Neuron (in vitro differentiated cells): ENCODE results near the gene LRRC8D.

Experiments used
- H2AFZ ChIP-seq: one replicate; pipeline ENCODE4 v1.6.1; 2013; ENCODE audit warnings: low read depth, mild to moderate bottlenecking, inconsistent platforms, low read length, moderate library complexity
- H3K27me3 ChIP-seq: one replicate; pipeline ENCODE4 v1.6.1; 2013; ENCODE audit warnings: low read length; ENCODE audit not compliant: insufficient read depth
- H3K36me3 ChIP-seq: one replicate; pipeline ENCODE4 v1.6.1; 2013; ENCODE audit warnings: low read length; ENCODE audit not compliant: insufficient read depth
- H3K4me1 ChIP-seq: one replicate; pipeline ENCODE4 v1.6.1; 2013; ENCODE audit warnings: low read length; ENCODE audit not compliant: insufficient read depth
- H3K4me3 ChIP-seq: 2 replicates; pipeline ENCODE4 v1.5.1; 2013; ENCODE audit warnings: mild to moderate bottlenecking, low read length, moderate library complexity
- H3K9me3 ChIP-seq: one replicate; pipeline ENCODE4 v1.6.1; 2013; ENCODE audit warnings: low read length

The LRRC8D gene

DNA sequence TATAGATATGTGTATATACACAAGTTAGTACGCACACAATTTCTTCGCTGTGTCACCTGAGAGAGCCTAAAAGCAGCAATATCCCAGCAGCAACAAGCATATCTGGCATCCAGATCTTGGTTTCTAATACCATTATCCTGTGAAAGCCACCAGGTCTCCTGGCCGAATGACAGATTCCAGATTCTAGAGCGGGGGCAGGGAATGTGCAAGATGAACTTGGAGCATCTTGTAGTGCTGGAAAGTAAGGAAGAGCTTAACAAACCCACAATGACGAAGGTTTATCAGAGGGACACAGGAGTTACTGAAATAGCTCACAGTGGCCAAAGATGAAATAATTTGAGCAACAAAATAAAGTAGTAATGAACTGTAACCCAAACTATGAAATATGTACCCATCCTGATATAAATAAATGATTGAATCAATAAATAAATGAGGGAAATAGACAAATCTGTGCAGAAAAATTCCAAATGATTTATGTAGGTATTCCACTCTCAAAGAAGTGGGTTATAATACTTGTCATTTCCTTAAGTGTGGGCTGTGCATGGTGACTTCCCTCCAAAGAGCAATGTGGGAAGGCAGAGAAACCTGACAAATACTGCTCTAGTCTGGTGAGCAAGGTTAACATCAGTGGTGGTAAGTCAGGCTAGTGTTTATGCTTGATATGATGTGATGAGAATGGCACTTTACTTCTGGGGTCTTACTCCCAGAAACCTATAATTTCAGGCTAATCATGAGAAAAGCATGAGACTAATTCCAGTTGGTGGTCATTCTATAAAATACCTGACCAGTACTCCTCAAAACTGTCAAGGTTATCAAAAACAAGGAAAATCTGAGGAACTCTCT, 67.9 kb downstream of the LRRC8D start:
- Histone ChIP-seq H3K4me1 (no peaks in the 10 kb centered on the region), H2AFZ (no peak overlapping the region), H3K9me3 (no peaks in the 10 kb centered on the region), H3K36me3 (peaks cover 28% of the 10 kb centered on the region), H3K4me3 (no peak overlapping the region), H3K27me3 (no peaks in the 10 kb centered on the region)

DNA sequence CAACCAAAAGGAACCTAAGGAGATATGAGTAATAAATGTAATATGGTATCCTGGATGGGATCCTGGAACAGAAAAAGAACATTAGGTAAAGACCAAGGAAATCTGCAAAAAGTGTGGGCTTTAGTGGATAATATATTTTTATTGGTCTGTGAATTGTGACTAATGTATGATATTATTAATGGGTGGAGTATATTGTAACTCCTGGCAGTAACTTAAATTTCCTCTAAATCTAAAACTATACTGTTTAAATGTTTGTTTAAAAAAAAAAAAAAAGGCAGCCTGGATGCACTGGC, 68.4 kb downstream of the LRRC8D start:
- Histone ChIP-seq H3K4me3 (no peak overlapping the region), H3K36me3 (peaks cover 28% of the 10 kb centered on the region), H3K9me3 (no peaks in the 10 kb centered on the region), H3K4me1 (no peaks in the 10 kb centered on the region), H2AFZ (no peak overlapping the region), H3K27me3 (no peaks in the 10 kb centered on the region)

DNA sequence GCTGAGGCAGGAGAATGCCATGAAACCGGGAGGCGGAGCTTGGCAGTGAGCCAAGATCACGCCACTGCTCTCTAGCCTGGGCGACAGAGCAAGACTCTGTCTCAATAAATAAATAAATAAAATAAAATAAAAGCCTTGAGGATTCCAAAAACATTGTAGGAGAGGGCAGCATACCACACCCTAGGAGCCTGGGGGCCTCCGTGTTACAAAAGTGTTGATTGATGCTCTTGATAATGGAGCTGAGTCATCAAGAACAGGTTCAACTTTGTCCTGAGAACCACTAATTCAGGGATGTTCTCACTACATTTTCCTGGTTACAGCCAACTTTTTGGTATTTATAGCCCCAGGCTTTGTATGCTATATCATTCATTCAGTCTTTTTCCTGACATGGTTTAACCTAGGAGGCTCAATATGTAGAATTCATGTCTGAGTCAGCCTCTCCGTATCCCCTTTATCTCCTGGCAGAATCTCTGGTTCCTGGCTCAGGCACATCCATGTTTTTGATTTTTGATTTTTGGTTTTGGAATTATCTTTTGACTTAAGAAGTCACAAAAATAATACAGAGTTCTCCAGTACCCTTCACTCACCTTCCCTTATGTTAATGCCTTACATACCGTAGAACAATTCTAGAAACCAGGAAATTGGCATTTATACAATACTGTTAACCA, 69.4 kb downstream of the LRRC8D start:
- Histone ChIP-seq H2AFZ (no peak overlapping the region), H3K27me3 (no peaks in the 10 kb centered on the region), H3K9me3 (no peaks in the 10 kb centered on the region), H3K36me3 (peaks cover 21% of the 10 kb centered on the region), H3K4me3 (no peak overlapping the region), H3K4me1 (no peaks in the 10 kb centered on the region)

DNA sequence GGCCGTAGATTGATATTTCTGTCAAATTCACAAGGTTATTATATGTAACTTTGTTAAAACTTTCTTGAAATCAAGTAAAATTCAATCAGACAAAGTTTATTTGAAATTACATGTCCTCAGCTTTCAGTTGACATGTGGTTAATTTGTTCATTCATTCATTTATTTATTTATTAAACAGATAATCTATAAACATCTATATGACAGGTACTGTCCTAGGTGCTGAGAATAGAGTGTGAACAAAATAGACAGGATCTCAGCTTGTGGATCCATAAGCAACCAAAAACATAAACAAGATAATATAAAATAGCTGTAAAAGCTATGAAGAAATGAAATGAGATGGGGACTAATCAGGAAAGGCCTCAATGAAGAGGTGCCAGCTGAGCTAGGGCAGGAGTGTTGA, 72.0 kb downstream of the LRRC8D start:
- peaks cover 26% of the 10 kb centered on the region for H3K36me3 ChIP-seq
- no peaks in the 10 kb centered on the region for H3K27me3 ChIP-seq
- H3K4me1 ChIP-seq: no peaks in the 10 kb centered on the region
- H3K4me3 ChIP-seq: no peak overlapping the region
- peaks cover 2% of the 10 kb centered on the region for H3K9me3 ChIP-seq
- H2AFZ ChIP-seq: no peak overlapping the region

DNA sequence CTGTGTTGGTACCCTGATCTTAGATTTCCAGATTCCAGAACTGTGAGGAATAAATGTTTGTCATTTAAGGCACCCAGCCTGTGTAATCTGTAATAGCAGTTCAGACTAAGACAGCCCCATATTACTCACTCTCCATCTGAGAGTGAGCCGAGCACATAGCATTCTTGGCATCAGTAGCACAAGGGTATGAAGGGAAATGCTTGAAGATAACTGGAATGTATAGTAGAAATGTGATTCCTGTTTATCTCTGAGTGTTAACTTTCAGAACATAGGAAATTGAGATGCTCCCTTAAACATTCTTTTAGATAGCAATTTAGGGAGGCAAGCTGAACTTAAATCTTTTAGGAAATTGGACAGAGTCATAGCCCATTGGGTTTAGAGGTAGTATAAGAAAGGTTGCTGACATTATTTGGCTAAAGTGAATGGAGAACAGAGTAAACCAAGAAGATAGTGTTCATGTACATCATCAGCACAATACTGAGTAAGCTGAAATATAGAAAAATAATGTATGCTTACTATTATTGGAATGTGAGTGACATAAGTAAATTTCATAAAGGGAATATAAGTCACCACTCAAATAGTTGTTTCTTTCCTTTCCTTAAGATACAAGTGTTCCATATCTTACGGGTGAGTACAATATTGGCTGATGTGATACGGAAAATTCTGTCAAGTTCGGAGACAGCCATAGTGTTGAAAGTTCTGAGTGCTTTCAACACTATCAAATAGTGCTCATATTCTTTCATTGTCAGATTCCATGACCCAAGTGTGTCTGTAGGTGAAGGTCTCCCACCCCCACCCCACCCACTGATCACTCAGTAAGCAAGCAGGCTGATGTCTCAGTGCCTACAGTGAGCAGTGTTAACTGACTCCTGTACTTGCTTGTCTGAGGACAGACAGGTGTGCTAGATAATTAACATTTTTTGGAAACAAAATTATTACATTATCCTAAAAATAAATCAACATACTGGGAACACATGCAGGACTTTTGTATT, 73.7 kb downstream of the LRRC8D start:
- H3K27me3 ChIP-seq: no peaks in the 10 kb centered on the region
- peaks cover 3% of the 10 kb centered on the region for H3K4me1 ChIP-seq
- H3K4me3 ChIP-seq: no peak overlapping the region
- H2AFZ ChIP-seq: no peak overlapping the region
- H3K36me3 ChIP-seq: peaks cover 21% of the 10 kb centered on the region
- H3K9me3 ChIP-seq: peaks cover 2% of the 10 kb centered on the region

DNA sequence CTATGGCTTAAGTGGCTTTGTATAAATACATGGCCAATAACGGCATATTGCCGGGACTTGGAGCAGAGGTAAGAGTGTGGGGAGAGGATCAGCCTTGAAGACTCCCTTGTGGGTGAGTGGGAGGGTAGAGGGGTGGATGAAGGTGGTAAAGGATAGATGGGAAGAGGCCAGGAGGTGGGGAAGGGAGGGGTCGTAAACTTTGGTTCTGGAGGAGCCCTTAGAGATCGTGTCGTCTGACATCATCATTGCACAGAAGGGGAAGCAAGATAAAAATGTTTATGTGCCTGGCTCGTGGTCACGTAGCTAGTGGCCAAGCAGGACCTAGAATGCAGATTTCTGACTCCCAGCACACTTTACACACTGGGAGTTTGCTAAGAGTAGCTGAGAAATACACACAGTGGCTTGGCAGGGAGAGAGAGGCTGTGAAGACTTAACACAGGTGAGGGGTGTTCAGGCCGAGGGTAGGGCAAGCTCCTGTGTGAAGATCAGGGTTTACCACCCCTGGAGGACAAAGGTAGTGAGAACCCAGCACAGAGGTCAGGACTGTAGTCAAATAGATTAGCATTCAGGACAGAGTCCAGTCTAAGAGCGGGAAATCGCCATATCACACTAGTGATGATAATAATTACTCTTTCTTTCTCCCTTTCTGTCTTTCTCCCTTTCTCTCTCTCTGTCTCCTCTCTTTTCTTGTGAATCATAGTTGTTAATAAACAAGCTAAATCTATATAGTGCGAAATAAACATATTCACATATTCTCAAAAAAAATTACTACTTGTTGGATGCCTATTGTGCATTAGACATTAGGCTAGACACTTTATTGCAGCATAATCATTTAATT, 75.5 kb downstream of the LRRC8D start:
- H3K9me3 ChIP-seq: peaks cover 2% of the 10 kb centered on the region
- no peak overlapping the region for H2AFZ ChIP-seq
- H3K4me3 ChIP-seq: no peak overlapping the region
- H3K27me3 ChIP-seq: no peaks in the 10 kb centered on the region
- peaks cover 18% of the 10 kb centered on the region for H3K36me3 ChIP-seq
- H3K4me1 ChIP-seq: peaks cover 11% of the 10 kb centered on the region

DNA sequence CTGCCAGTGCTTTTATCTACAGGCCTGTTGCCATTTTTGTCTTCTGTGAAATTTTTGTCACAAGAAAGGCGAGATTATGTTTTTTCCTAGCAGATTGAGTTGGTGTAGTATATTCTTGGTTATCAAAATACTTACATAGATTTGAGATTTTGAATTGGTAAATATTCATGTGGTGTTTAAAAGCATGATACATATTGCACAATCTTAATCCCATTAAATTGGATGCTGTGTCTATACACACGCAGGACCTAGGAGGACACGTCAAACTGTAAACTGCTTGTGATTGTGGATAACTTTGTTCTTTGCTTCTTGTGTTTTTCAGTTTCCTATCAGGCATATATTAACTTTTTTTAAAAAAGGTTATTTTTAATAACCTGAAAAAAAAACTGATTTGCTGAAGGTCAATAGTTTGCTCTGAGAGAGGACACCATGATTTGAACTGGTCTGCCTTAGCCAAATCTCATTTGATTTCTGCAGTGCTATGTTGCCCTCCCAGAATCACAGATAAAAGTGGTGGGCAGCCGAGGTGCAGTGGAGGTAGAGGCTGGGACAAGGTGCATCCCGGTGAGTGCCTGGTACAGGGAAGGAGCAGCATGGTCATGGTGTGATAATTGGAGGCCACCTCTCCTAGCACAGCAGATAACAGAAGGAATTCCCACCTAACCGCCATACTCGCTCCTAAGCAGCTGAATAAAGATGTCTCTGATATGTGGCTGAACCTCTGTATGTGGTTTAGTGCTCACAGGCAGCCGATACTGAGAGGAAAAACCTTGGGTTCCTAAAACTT, 76.7 kb downstream of the LRRC8D start:
- Histone ChIP-seq H3K4me3 (no peak overlapping the region), H3K9me3 (peaks cover 2% of the 10 kb centered on the region), H2AFZ (no peak overlapping the region), H3K27me3 (no peaks in the 10 kb centered on the region), H3K36me3 (peaks cover 12% of the 10 kb centered on the region), H3K4me1 (peaks cover 17% of the 10 kb centered on the region)

DNA sequence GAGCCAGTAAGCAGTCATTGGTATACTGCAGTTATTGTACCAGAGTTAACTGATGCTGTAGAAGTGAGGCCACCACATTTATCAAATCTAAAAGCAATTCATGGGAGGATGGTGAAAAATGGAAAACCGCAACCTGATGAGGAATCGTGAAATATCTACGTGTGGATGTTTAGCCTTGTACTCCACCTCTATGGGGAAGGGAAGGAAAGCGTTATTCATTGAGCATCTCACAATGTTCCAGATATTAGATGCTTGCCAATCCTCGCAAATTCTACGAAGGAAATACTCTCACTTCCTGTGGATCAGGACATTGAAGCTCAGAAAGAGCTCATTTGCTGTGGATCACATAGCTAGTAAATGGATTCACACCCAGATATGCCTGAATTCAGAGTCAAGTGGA, 77.3 kb downstream of the LRRC8D start:
- Histone ChIP-seq H3K4me3 (no peak overlapping the region), H3K4me1 (peaks cover 17% of the 10 kb centered on the region), H3K9me3 (peaks cover 2% of the 10 kb centered on the region), H3K36me3 (peaks cover 14% of the 10 kb centered on the region), H3K27me3 (no peaks in the 10 kb centered on the region), H2AFZ (no peak overlapping the region)

DNA sequence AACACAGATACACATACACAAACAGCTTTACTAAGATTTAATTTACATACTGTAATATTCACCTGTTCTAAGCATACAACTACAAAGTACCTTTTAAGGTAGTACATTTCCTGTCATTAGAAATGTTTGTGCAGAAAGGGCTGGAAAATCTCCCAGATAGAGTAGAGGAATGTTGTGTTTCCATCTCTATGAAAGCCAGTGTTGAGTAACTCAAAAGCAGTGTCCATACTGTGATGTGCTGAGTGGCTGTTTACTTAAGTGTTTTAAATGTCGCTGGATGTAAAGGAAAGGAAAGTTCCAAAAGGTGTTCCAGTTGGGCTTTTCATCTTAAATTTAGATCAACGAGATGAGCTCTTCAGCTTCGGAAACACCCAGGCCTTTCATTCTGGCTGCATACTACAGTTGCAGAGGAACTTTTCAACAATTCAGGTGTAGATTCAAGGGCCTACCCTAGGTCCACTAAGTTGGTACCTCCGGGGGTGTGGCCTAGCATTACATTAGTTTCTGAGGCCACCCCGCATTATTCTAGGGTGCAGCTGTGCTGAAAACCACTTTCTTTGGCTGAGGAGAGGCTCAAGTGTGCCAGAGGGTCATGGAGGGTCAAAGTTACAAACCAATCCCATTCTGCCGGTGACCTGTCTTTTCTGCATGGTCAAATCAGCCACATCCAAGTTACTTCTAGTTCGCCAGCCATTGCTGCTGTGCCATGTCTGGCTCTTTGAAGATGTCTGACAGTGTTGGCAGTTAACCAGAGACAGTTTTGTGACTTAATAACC, 78.1 kb downstream of the LRRC8D start:
- Histone ChIP-seq H3K4me1 (peaks cover 17% of the 10 kb centered on the region), H3K4me3 (no peak overlapping the region), H2AFZ (no peak overlapping the region), H3K36me3 (peaks cover 14% of the 10 kb centered on the region), H3K9me3 (peaks cover 2% of the 10 kb centered on the region), H3K27me3 (no peaks in the 10 kb centered on the region)

DNA sequence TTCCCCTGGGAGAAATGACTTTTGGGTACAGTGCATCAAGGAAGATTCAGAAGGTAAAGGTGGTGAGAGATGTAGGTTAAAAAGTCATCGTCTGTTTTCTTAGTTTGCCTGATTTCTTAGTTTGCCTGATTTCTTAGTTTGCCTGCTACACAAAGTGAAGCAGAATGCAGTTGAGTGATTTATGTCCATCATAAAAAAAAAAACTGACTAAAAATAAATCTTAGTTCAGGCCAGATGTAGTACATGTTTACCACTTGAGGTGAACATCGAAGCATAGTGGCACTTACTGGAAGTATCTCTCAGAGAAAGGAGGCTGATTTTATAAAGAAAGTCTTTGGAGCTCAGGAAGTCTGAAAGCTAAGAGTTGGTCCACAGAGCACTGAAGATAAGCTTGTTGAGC, 79.5 kb downstream of the LRRC8D start:
- Histone ChIP-seq H2AFZ (no peak overlapping the region), H3K27me3 (no peaks in the 10 kb centered on the region), H3K4me3 (no peak overlapping the region), H3K36me3 (peaks cover 22% of the 10 kb centered on the region), H3K9me3 (peaks cover 2% of the 10 kb centered on the region), H3K4me1 (peaks cover 18% of the 10 kb centered on the region)
